Pancreas (tissue), 10 donors: ENCODE measurements around the gene NFIX. TPM values are rescaled to one million over a fixed set of nuclear protein-coding genes. Genes with fewer than 3 reads are reported as not detected.

Experiments
- ATAC-seq, 4 donors: fragments of 200-7000 bp; cut with Tn5 transposase; one replicate each; pipeline versions ENCODE4 v1.8.0 to v1.9.1; 2020; ENCODE audit warnings: mild to moderate bottlenecking in 4 of 4, moderate library complexity in 4 of 4
- DNase-seq, 6 donors: peaks; one replicate each; pipeline ENCODE4 v3.0.0-alpha.2; 2020
- FAIRE-seq: peaks from 2 replicates; lab custom pipeline; 2012; peaks lifted over from hg19 to GRCh38; lab: Jason Lieb, UNC
- H3K27ac ChIP-seq, 4 donors: fragments of 200-600 bp; sonication (generic); 1 replicate in 3 of 4; 2 replicates in 1 of 4; pipeline versions ENCODE4 v1.5.0 to v1.8.0; 2020
- H3K27me3 ChIP-seq, 4 donors: fragments of 200-600 bp; one replicate each; pipeline ENCODE4 v1.8.0; 2021
- H3K36me3 ChIP-seq, 3 donors: fragments of 200-600 bp; sonication (generic) in 1 of 3; one replicate each; pipeline versions ENCODE4 v1.5.0 to v1.8.0; 2020 to 2021
- H3K4me1 ChIP-seq, 3 donors: fragments of 200-600 bp; one replicate each; pipeline ENCODE4 v1.8.0; 2021
- H3K4me3 ChIP-seq, 4 donors: fragments of 200-600 bp; sonication (generic) in 2 of 4; one replicate each; pipeline versions ENCODE4 v1.5.0 to v1.8.0; 2020 to 2021
- H3K9me3 ChIP-seq, 4 donors: fragments of 200-600 bp; one replicate each; pipeline ENCODE4 v1.8.0; 2021
- WGBS, 2 donors: extraction: QIAGEN DNeasy Blood & Tissue Kit; methylation state at CpG; one replicate each; pipeline ENCODE4 v1.1.7; 2013; 5-methylcytosine and 5-hydroxymethylcytosine counted together
- intact Hi-C, 3 donors: fragments of 100-400 bp; cut with DNase I; formaldehyde crosslinking; loops; one replicate each; pipeline versions ENCODE4 v1.11.1 to v1.14.2; 2022
- polyA plus RNA-seq, 2 donors: library from polyadenylated mRNA; stranded (reverse); fragments of 200-250 nt; gene quantifications; one replicate each; pipeline ENCODE4 v1.2.3, GENCODE V29; 2013
- total RNA-seq, 6 donors: library from RNA; stranded (reverse); fragmentation: NEBNext Ultra II Directional in 4 of 6; extraction: Animal tissue kit (Norgen Biotek cat#: 25700) in 4 of 6; gene quantifications; one replicate each; pipeline versions ENCODE4 v1.2.1 to v1.2.4, GENCODE V29; 2021 to 2023
- TF ChIP-seq, protein P1 (sequence below), 4 donors: fragments of 200-600 bp; sonication (generic) in 3 of 4; IDR thresholded peaks; one replicate each; pipeline versions ENCODE4 v1.5.0 to v1.8.0; 2021; ENCODE audit warnings: antibody characterized with exemption in 4 of 4
- donor health status: healthy with polysubstance abuse.
- donor health status: DM: no; HTN: no; CAD: no; lungs with moderate emphysema.
- donor health status: DM: no; HTN: no; CAD: no.
- donor health status: control.
- donor health status: control.
- donor health status: Bipolar disorder and iron deficiency.
- donor health status: DM: yes; HTN: yes; CAD: no.
- donor health status: DM: no; HTN: no; CAD: no.
- donor health status: DM: no; HTN: no; CAD: no.
- donor health status: DM: yes; HTN: yes; CAD: no.

NFIX gene
- total and polyA plus RNA-seq, 8 donors = 8.3 to 45.1 (median 32.7) TPM

DNA sequence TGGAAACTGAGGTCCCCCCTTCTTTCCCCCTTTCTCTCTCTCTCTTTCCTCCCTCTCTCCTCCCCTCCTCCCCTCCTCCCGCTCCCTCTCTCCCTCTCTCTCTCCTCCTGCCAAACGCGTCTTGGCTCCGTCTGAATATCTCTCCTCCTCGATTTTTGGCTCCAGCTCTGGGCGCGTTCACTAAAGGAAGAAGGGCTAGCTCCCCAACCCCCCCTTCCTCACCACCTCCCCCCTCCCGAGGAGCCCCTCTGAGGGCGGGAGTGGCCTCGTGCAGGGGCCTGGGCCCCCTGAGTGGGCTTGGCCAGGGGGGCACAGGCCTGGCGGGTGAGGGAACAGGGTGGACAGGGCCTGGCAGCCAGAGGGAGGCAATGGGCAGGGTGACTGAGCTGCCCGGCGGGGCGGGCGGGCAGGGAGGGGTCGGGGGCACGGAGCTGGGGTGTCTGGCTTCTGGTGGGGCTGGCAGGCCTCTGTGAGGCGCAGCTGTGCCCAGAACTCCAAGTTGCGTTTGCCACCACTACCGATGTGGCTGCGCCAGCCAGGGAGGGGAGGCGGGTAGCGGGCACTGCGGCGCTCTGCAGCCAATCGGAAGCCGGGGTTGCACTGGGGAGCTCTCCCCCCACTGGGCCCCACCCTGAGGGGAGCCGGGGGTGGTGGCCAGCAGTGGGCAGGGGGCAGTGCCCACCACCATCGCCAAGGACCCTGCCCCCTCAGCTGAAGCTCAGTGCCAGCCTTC is 7.1 kb downstream of the NFIX start:
- peaks cover 0 to 15% (median 8%) of the 10 kb centered on the region in 3 donors for H3K4me1 ChIP-seq
- DNase-seq = peak in 1 of 6 donors; percentile 37
- no peaks in the 10 kb centered on the region for H3K27me3 ChIP-seq
- no peaks in the 10 kb centered on the region for H3K36me3 ChIP-seq
- FAIRE-seq = no peak
- H3K9me3 ChIP-seq = no peaks in the 10 kb centered on the region
- intact Hi-C loops = no loop called here
- peak overlapping the region; percentile 58 to 75 (median 66) for H3K27ac ChIP-seq
- peak; percentile 49 to 58 (median 54) for ATAC-seq
- TF ChIP-seq, protein P1, sequence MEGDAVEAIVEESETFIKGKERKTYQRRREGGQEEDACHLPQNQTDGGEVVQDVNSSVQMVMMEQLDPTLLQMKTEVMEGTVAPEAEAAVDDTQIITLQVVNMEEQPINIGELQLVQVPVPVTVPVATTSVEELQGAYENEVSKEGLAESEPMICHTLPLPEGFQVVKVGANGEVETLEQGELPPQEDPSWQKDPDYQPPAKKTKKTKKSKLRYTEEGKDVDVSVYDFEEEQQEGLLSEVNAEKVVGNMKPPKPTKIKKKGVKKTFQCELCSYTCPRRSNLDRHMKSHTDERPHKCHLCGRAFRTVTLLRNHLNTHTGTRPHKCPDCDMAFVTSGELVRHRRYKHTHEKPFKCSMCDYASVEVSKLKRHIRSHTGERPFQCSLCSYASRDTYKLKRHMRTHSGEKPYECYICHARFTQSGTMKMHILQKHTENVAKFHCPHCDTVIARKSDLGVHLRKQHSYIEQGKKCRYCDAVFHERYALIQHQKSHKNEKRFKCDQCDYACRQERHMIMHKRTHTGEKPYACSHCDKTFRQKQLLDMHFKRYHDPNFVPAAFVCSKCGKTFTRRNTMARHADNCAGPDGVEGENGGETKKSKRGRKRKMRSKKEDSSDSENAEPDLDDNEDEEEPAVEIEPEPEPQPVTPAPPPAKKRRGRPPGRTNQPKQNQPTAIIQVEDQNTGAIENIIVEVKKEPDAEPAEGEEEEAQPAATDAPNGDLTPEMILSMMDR (IDR thresholded peaks at IDR 0.05) = no peak
- 61 to 69% methylated on average over 18 to 29 of the region's 29 CpGs for WGBS, 2 donors
- H3K4me3 ChIP-seq = peak overlapping the region in 1 of 4 donors; percentile 22

DNA sequence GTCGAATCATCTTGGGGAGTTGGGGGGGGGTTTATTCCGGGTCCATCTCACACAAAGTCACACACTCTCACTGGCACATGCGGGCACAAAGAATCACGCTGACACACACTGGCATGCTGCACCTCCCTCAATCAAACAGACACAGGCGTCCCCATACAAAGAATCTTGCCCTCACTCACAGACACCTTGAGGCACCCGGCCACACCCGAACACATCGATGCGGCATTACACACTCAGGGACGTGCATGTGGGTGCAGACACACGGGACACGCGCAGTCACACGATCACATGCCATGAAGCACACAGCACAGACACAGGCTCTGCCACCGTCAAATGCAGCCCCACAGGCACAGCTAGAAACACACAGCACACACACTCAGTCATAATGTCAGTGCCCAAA is 7.8 kb downstream of the NFIX start:
- ATAC-seq = no peak
- no peak overlapping the region for H3K4me3 ChIP-seq
- intact Hi-C loops = no loop called here

DNA sequence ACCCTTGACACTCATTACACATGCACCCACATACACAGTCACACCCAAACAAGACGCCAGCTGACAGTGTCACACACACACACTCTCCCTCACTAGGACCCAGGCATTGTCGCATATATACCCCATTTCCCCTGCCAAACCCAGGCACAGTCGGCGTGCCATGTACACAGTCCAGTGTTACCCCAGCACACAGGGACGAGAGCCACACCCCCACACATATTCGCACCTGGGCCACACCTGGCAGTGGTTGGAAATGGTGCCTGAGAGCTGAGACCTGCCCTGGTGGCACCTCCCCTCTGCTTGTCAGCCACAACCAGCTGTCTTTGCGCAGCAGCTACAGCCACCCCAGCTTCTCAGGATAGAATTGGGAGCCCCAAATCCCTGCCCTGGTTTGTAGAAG is 9.0 kb downstream of the NFIX start:
- TF ChIP-seq, protein P1 (IDR thresholded peaks at IDR 0.05) = no peak
- Histone ChIP-seq H3K36me3 (no peaks in the 10 kb centered on the region), H3K4me3 (no peak overlapping the region), H3K27ac (no peak overlapping the region), H3K27me3 (no peaks in the 10 kb centered on the region), H3K4me1 (peaks cover 4 to 24% (median 20%) of the 10 kb centered on the region in 3 donors), H3K9me3 (no peaks in the 10 kb centered on the region)
- FAIRE-seq (no peak), DNase-seq (no peak), ATAC-seq (no peak)
- 51 to 71% methylated on average over 7 of the region's 7 CpGs for WGBS, 2 donors
- intact Hi-C loops = no loop called here

More for the DNA sequence above, 7.8 kb downstream of the NFIX start:
- no peaks in the 10 kb centered on the region for H3K36me3 ChIP-seq
- TF ChIP-seq, protein P1 (IDR thresholded peaks at IDR 0.05) = no peak
- peaks cover 2 to 22% (median 16%) of the 10 kb centered on the region in 3 donors for H3K4me1 ChIP-seq
- H3K9me3 ChIP-seq = no peaks in the 10 kb centered on the region
- H3K27ac ChIP-seq = peak overlapping the region in 2 of 4 donors; percentile 58 to 75
- 83 to 86% methylated on average over 15 of the region's 15 CpGs for WGBS, 2 donors
- DNase-seq (no peak), FAIRE-seq (no peak)
- no peaks in the 10 kb centered on the region for H3K27me3 ChIP-seq

DNA sequence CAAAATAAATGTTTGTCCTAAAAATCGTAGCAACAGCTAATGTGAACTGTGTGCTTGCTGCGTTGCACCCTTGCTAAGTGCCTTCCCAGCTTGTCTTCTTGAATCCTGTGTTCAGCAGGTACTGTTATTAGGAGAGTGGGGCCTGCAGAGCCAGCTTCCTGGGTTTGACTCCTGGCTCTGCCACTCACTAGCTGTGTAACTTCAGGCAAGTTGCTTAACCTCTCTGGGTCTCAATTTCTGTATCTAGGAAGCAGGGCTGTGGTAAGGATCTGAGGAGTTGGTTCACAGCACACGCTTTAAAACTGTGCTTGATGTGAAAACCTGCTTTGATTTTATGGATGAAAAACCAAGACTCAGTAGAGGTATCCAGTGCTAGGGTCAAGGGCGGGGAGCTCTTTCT is 10.0 kb downstream of the NFIX start:
- TF ChIP-seq, protein P1 (IDR thresholded peaks at IDR 0.05) = no peak
- Histone ChIP-seq H3K27ac (no peak overlapping the region), H3K9me3 (no peaks in the 10 kb centered on the region), H3K36me3 (no peaks in the 10 kb centered on the region), H3K27me3 (no peaks in the 10 kb centered on the region), H3K4me3 (no peak overlapping the region), H3K4me1 (peaks cover 4 to 24% (median 20%) of the 10 kb centered on the region in 3 donors)
- intact Hi-C loops = no loop called here
- FAIRE-seq (no peak), DNase-seq (no peak), ATAC-seq (no peak)
- WGBS, 2 donors = 89 to 90% methylated on average over 4 of the region's 4 CpGs

DNA sequence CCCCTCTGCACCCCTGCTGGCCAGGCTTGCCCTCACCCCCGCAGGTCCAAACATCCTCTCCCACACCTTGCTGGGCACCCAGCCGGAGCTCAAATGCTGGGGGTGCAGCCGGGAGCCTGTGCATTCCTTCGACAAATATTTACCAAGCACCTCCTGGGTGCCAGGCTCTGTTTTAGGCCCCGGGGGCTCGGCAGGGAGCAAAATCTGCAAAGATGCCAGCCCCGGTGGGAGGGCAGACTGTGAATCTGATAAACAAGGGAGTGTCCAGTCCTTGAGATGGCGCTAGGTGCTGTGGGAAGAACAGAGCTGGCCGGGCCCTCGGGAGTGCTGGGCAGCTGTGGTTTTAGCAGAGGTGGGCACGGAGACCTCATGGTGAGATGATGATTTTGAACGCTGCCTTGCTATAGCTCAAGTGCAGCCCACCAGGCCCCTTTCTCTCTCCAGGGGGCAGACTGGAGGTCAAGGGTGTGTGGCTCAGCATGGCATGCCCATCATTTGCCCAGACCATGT is 10.6 kb downstream of the NFIX start:
- WGBS, 2 donors = 33 to 37% methylated on average over 12 of the region's 12 CpGs
- ATAC-seq = no peak
- FAIRE-seq = no peak
- peak in 1 of 6 donors; percentile 32 for DNase-seq
- H3K4me1 ChIP-seq = peaks cover 4 to 24% (median 20%) of the 10 kb centered on the region in 3 donors
- TF ChIP-seq, protein P1 (IDR thresholded peaks at IDR 0.05) = no peak
- no peaks in the 10 kb centered on the region for H3K36me3 ChIP-seq
- H3K4me3 ChIP-seq = no peak overlapping the region
- intact Hi-C loops = no loop called here
- no peaks in the 10 kb centered on the region for H3K9me3 ChIP-seq
- H3K27ac ChIP-seq = no peak overlapping the region
- H3K27me3 ChIP-seq = no peaks in the 10 kb centered on the region
